Fibroblast of lung (primary cell): ENCODE measurements around the gene MCCC1. TPM values are rescaled to one million over a fixed set of nuclear protein-coding genes. Genes with fewer than 3 reads are reported as not detected.

Source experiments
- DNase-seq, 2 donors: peaks; one replicate each; pipeline versions ENCODE4 v3.0.0 to v3.0.0-alpha.2; 2010; ENCODE audit warnings: low read depth in 2 of 2
- H2AFZ ChIP-seq: 2 replicates; pipeline ENCODE4 v1.5.1; 2012; ENCODE audit warnings: low read length, control low read depth, inconsistent platforms
- H3K27ac ChIP-seq: 2 replicates; pipeline ENCODE4 v1.5.1; 2011; ENCODE audit warnings: low read length, control low read depth; ENCODE audit not compliant: insufficient read depth
- H3K27me3 ChIP-seq: 2 replicates; pipeline ENCODE4 v1.5.1; 2011; ENCODE audit warnings: mild to moderate bottlenecking, low read length; ENCODE audit not compliant: control insufficient read depth, insufficient read depth
- H3K36me3 ChIP-seq: 2 replicates; pipeline ENCODE4 v1.5.1; 2011; ENCODE audit warnings: low read length; ENCODE audit not compliant: control insufficient read depth, insufficient read depth
- H3K4me1 ChIP-seq: 2 replicates; pipeline ENCODE4 v1.5.1; 2011; ENCODE audit warnings: low read length; ENCODE audit not compliant: control insufficient read depth, insufficient read depth; ENCODE audit errors: extremely low read depth
- H3K4me2 ChIP-seq: 2 replicates; pipeline ENCODE4 v1.5.1; 2011; ENCODE audit warnings: low read length, control low read depth; ENCODE audit not compliant: insufficient read depth; ENCODE audit errors: extremely low read depth
- H3K4me3 ChIP-seq, 4 experiments: fragments of 200-600 bp in 1 of 4; sonication (generic) in 1 of 4; replicated peaks in 1 of 4; 2 replicates each; pipeline ENCODE4 v1.5.1; 2011 to 2016; ENCODE audit warnings: low read length in 4 of 4, low read depth in 3 of 4, mild to moderate bottlenecking in 3 of 4, control low read depth in 2 of 4, inconsistent platforms in 1 of 4, mixed read lengths in 1 of 4; ENCODE audit not compliant: insufficient read depth in 1 of 4; ENCODE audit errors: control extremely low read depth in 1 of 4
- H3K79me2 ChIP-seq: 2 replicates; pipeline ENCODE4 v1.5.1; 2012; ENCODE audit warnings: mild to moderate bottlenecking, low read length, inconsistent platforms; ENCODE audit not compliant: control insufficient read depth, insufficient read depth
- H3K9ac ChIP-seq: 2 replicates; pipeline ENCODE4 v1.5.1; 2011; ENCODE audit warnings: mild to moderate bottlenecking, low read length, control low read depth; ENCODE audit not compliant: insufficient read depth
- H3K9me3 ChIP-seq: 2 replicates; pipeline ENCODE4 v1.5.1; 2012; ENCODE audit warnings: low read depth, low read length; ENCODE audit not compliant: control insufficient read depth, insufficient read depth
- H4K20me1 ChIP-seq: 2 replicates; pipeline ENCODE4 v1.5.1; 2011; ENCODE audit warnings: low read length; ENCODE audit not compliant: control insufficient read depth, insufficient read depth; ENCODE audit errors: extremely low read depth
- CTCF ChIP-seq, 2 donors: IDR thresholded peaks in 1 of 2; conservative IDR thresholded peaks in 1 of 2; 1 replicate in 1 of 2; 2 replicates in 1 of 2; pipeline ENCODE4 v1.5.1; 2011 to 2012; ENCODE audit warnings: low read length in 2 of 2, control low read depth in 1 of 2, inconsistent platforms in 1 of 2, low read depth in 1 of 2, mild to moderate bottlenecking in 1 of 2
- EZH2 ChIP-seq: IDR thresholded peaks from 2 replicates; pipeline ENCODE4 v1.5.1; 2012; ENCODE audit warnings: low read length, control low read depth, mild to moderate bottlenecking; ENCODE audit errors: missing control alignments
- polyA plus RNA-seq, 2 donors: library from polyadenylated mRNA; depleted of rRNA in 1 of 2; stranded (reverse) in 1 of 2; unstranded in 1 of 2; fragments of >200 nt; gene quantifications; 2 replicates each; pipeline ENCODE4 v1.2.1, GENCODE V29; 2011 to 2012; ENCODE audit warnings: missing spikeins in 1 of 2
- total RNA-seq: library from RNA; depleted of rRNA; stranded (reverse); fragments of >200 nt; gene quantifications from 2 replicates; pipeline ENCODE4 v1.2.1, GENCODE V29; 2014

Gene MCCC1
- total and polyA plus RNA-seq, 2 donors (not counting 1 experiment from before 2014, with no cell fraction given), result 16.1 to 29.1 TPM

GRCh38 chr3:182980204-182981037 lies 118.9 kb downstream of the MCCC1 start, which contains the start of gene DCUN1D1:
TSS of gene DCUN1D1 (minus strand) at chr3:182980538. CDS start at chr3:182980489, 49 bp downstream.
- Histone ChIP-seq H3K9me3 (no peaks in the 10 kb centered on the region), H3K4me3 (peak within 1 kb of the TSS; percentile 68 to 94 (median 87)), H3K9ac (peak within 1 kb of the TSS; percentile 76), H3K27me3 (no peaks in the 10 kb centered on the region), H3K27ac (peak within 1 kb of the TSS; percentile 52), H3K4me2 (peak within 1 kb of the TSS; percentile 89), H4K20me1 (no peaks in the 10 kb centered on the region), H2AFZ (peak within 1 kb of the TSS; percentile 67), H3K4me1 (no peaks in the 10 kb centered on the region), H3K36me3 (no peaks in the 10 kb centered on the region), H3K79me2 (peaks cover 41% of the 10 kb centered on the region)
- TF ChIP-seq EZH2, result no peak
- peak; percentile 78 to 81 for DNase-seq

- Histone ChIP-seq H4K20me1 (no peaks in the 10 kb centered on the region), H3K79me2 (peaks cover 45% of the 10 kb centered on the region), H3K27ac (peak overlapping the region; percentile 52), H3K36me3 (no peaks in the 10 kb centered on the region), H3K4me3 (peak overlapping the region; percentile 68 to 94 (median 87)), H3K9ac (peak overlapping the region; percentile 69), H3K27me3 (no peaks in the 10 kb centered on the region), H2AFZ (peak overlapping the region; percentile 26), H3K4me1 (no peaks in the 10 kb centered on the region), H3K9me3 (no peaks in the 10 kb centered on the region), H3K4me2 (peak overlapping the region; percentile 89)
- TF ChIP-seq EZH2 (no peak), CTCF (conservative IDR thresholded peaks at IDR 0.05 in 1 of 2, IDR thresholded peaks at IDR 0.05 in 1 of 2; ENCODE audit: low read depth in 1 of 2, low read length in 2 of 2) (no peak)
- DNase-seq, result peak in 1 of 2 donors; percentile 19
Observed at GRCh38 chr3:182979674-182980191, 119.6 kb downstream of the MCCC1 start.

GRCh38 chr3:182979103-182979673 lies 120.1 kb downstream of the MCCC1 start:
- no peaks in the 10 kb centered on the region for H3K4me1 ChIP-seq
- no peak for DNase-seq
- H3K36me3 ChIP-seq, result no peaks in the 10 kb centered on the region
- no peak overlapping the region for H2AFZ ChIP-seq
- H3K4me3 ChIP-seq, result peak overlapping the region; percentile 68 to 94 (median 87)
- H3K4me2 ChIP-seq, result peak overlapping the region; percentile 89
- peaks cover 46% of the 10 kb centered on the region for H3K79me2 ChIP-seq
- H3K27ac ChIP-seq, result no peak overlapping the region
- H3K27me3 ChIP-seq, result no peaks in the 10 kb centered on the region
- no peaks in the 10 kb centered on the region for H4K20me1 ChIP-seq
- H3K9me3 ChIP-seq, result no peaks in the 10 kb centered on the region
- no peak overlapping the region for H3K9ac ChIP-seq
- no peak for TF ChIP-seq CTCF (conservative IDR thresholded peaks at IDR 0.05 in 1 of 2, IDR thresholded peaks at IDR 0.05 in 1 of 2; ENCODE audit: low read depth in 1 of 2, low read length in 2 of 2)
- TF ChIP-seq EZH2, result no peak
